ENCODE data around the gene TTN. TPM values are rescaled to one million over a fixed set of nuclear protein-coding genes. Genes with fewer than 3 reads are reported as not detected.

Gene TTN
- total RNA-seq, 3 donors from 2014 or later: 1.3 to 8.6 (median 2.1) TPM

DNA sequence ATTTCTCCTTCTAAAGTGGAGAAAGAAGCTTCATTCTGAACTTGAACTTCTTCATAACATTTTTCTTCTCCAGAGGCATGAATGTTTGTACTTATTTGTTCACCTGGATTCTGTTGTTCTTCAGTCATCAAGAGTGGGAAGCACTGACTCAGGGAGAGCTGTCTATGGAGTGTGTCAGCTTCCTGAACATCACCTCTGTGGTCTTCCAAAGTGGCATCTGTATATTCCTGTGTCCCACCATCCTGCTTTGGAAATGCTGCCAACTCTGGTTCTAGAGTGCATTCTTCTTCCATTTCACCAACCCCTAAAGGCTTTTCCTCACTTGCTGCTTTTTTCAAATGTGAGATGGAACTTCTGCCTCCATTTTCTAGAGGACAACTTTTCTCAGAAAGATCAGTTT is 59.5 kb downstream of the TTN start:
- no peaks in the 10 kb centered on the region for H3K4me1 ChIP-seq (ENCODE audit: low read depth)
- ATAC-seq (no peak), DNase-seq (no peak)
- no peaks in the 10 kb centered on the region for H3K9me3 ChIP-seq
- TF ChIP-seq, protein P1, sequence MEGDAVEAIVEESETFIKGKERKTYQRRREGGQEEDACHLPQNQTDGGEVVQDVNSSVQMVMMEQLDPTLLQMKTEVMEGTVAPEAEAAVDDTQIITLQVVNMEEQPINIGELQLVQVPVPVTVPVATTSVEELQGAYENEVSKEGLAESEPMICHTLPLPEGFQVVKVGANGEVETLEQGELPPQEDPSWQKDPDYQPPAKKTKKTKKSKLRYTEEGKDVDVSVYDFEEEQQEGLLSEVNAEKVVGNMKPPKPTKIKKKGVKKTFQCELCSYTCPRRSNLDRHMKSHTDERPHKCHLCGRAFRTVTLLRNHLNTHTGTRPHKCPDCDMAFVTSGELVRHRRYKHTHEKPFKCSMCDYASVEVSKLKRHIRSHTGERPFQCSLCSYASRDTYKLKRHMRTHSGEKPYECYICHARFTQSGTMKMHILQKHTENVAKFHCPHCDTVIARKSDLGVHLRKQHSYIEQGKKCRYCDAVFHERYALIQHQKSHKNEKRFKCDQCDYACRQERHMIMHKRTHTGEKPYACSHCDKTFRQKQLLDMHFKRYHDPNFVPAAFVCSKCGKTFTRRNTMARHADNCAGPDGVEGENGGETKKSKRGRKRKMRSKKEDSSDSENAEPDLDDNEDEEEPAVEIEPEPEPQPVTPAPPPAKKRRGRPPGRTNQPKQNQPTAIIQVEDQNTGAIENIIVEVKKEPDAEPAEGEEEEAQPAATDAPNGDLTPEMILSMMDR (IDR thresholded peaks at IDR 0.05): no peak
- H3K4me3 ChIP-seq: no peak overlapping the region
- no peaks in the 10 kb centered on the region for H3K36me3 ChIP-seq (ENCODE audit: low read depth)
- intact Hi-C loops (cut with DNase I, micrococcal nuclease): no loop called here

DNA sequence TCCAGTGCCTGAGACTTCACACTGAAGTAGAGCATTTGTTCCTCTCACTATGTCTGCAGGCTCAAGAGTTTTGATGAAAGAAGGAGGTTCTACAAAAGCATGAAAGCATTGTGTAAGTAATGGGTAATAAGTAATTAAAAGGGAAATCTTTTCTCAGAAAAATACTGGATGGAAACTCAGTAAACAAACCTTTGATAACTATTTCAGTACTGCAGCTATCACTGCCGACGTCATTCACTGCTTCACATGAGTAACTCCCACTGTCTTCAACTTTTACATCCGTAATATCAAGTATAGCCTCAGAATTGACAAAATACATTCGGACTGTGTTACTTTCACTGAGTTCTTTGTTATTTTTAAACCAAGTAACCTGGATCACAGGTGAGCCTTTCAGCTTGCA is 72.7 kb downstream of the TTN start:
- Histone ChIP-seq H3K9me3 (no peaks in the 10 kb centered on the region), H3K4me1 (ENCODE audit: low read depth) (no peaks in the 10 kb centered on the region), H3K36me3 (ENCODE audit: low read depth) (no peaks in the 10 kb centered on the region), H3K4me3 (no peak overlapping the region)
- TF ChIP-seq, protein P1 (IDR thresholded peaks at IDR 0.05): no peak
- DNase-seq (no peak), ATAC-seq (no peak)
- intact Hi-C loops (cut with DNase I, micrococcal nuclease): no loop called here

DNA sequence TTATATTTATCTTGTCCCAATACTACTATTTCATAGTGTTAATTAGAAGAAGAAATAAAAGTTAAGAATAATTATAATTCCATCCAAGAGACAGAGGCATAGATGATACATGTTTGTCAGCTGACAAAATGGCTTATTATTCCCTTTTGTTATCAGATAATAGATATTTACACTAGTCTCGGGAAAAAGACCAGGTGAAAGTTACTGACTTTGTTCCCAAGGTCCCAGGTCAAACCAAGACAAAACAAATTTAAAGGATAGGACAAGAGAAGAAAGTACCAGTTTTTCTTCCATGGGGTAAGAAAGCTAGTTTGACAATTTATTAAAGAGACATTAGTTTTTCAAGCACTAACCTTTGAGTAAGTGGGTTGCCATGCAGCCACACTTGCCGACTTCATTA is 73.2 kb downstream of the TTN start:
- intact Hi-C loops (cut with DNase I, micrococcal nuclease): no loop called here
- ATAC-seq (no peak), DNase-seq (no peak)
- TF ChIP-seq, protein P1 (IDR thresholded peaks at IDR 0.05): no peak
- H3K4me1 ChIP-seq (ENCODE audit: low read depth): no peaks in the 10 kb centered on the region
- H3K4me3 ChIP-seq: no peak overlapping the region
- H3K9me3 ChIP-seq: no peaks in the 10 kb centered on the region
- no peaks in the 10 kb centered on the region for H3K36me3 ChIP-seq (ENCODE audit: low read depth)

- ATAC-seq: no peak
- intact Hi-C loops (cut with DNase I, micrococcal nuclease): no loop called here
- TF ChIP-seq, protein P1 (IDR thresholded peaks at IDR 0.05): no peak
Measured at GRCh38 chr2:178732913-178733312, 74.3 kb downstream of the TTN start.

GRCh38 chr2:178731300-178731699 is 75.9 kb downstream of the TTN start:
- H3K9me3 ChIP-seq: no peaks in the 10 kb centered on the region
- intact Hi-C loops (cut with DNase I, micrococcal nuclease): no loop called here

More at GRCh38 chr2:178732913-178733312, 74.3 kb downstream of the TTN start:
- Histone ChIP-seq H3K4me3 (no peak overlapping the region), H3K9me3 (no peaks in the 10 kb centered on the region), H3K36me3 (ENCODE audit: low read depth) (no peaks in the 10 kb centered on the region), H3K4me1 (ENCODE audit: low read depth) (no peaks in the 10 kb centered on the region)
- DNase-seq: no peak

More at GRCh38 chr2:178731300-178731699, 75.9 kb downstream of the TTN start:
- DNase-seq (no peak), ATAC-seq (no peak)
- no peak overlapping the region for H3K4me3 ChIP-seq
- TF ChIP-seq, protein P1 (IDR thresholded peaks at IDR 0.05): no peak
- H3K36me3 ChIP-seq (ENCODE audit: low read depth): no peaks in the 10 kb centered on the region
- H3K4me1 ChIP-seq (ENCODE audit: low read depth): no peaks in the 10 kb centered on the region
